OCI-M2 (cell line): ENCODE measurements around the gene NEDD4L.

Experiments used
- DNase-seq: peaks from one replicate; lab custom pipeline; 2025; ENCODE audit not compliant: unreplicated experiment; lab: John Stamatoyannopoulos, UW

Gene NEDD4L

DNA sequence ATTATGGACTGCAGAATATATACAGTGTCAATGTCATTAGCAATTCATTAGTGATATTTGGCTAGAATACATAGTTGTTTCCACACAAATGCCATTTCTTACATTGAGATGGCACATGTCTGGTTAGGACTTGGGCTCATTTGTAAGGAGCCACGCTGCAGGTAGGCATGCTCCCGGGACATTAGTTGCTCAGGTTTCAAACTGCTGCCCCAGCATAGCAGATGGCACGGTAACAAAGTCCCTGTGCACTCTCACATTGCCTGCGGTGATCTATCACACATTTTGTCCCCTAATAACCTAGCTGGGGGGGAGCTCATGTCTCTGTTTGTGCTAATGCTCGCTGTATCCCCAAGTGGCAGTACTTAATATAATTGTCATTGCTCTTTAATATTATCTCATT is 185.1 kb downstream of the NEDD4L start:
- no peak for DNase-seq

DNA sequence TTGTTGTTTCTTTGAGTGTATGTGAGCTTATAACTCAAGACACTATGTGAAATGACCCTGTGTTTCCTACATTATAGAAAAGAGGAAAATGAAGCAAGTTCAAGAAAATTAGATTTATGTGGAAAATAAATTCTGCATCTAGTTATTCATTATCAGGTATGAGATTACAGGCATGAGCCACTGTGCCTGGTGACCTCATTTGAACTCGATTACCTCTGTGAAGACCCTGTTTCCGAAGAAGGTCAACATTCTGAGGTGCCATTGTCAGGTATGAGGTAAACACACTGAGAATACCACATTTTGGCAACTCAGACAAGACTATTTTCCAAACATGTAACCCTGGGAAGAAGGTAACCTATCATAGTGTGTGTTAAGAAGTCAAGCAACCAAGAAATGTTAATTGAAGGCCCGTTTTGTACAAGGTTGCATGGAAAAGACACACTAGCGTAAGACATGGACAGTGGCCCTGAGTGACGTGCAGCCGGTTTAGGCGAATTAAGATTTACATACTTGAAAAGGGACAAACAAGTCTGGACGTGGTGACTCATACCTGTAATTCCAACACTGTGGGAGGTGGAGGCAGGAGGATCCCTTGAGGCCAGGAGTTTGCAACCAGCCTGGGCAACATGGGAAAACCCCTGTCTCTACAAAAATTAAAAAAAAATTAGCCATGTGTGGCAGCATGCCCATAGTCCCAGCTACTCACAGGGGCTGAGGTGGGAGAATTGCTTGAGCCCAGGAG is 186.6 kb downstream of the NEDD4L start:
- DNase-seq = no peak

DNA sequence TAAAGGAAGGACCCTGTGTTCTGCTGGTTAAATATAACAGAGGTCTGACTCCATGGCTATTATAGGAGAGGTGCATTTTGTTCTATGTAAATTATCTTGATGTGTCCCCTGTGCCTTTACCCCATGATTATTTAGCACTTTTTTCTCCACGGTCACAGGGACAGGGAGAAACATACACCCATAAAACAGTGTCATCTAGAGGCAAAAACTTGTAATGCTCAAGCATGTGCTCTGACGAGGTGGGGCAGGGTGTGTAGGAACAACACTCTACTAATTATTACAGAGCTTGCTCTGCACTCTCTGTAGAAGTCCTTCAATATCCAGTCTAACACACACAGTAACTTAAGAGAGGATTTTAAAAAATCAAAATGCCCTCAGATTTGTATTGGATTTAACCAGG is 187.9 kb downstream of the NEDD4L start:
- no peak for DNase-seq

DNA sequence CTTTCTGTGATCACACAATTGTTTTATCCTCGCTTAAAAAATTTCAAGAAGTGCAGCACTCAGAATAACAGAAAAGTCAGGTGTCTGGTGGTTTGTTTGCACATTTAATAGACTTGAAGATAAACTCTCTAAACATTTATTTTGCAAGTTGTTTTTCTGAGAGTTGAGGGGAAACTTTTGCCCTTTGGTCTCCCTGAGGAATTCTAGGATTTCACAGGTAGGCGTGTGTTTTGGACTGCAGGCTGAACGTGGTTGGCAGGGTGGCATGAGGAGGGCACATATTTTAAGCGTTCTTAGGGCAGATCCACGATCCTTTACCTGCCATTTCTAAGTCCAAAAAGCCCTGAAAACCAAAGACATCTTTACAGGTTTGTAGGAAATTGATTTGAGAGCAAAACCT is 188.6 kb downstream of the NEDD4L start:
- no peak for DNase-seq

DNA sequence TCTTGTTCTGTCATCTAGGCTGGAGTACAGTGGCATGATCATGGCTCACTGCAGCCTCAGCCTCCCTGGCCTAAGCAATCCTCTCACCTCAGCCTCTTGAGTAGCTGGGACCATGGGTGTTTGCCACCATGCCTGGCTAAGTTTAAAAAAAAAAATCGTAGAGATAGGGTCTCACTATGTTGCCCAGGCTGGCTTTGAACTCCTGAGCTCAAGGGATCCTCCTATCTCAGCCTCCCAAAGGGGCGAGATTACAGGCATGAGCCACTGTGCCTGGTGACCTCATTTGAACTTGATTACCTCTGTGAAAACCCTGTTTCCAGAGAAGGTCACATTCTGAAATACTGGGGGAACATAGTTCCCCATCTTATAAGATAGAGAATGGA is 190.3 kb downstream of the NEDD4L start:
- no peak for DNase-seq

DNA sequence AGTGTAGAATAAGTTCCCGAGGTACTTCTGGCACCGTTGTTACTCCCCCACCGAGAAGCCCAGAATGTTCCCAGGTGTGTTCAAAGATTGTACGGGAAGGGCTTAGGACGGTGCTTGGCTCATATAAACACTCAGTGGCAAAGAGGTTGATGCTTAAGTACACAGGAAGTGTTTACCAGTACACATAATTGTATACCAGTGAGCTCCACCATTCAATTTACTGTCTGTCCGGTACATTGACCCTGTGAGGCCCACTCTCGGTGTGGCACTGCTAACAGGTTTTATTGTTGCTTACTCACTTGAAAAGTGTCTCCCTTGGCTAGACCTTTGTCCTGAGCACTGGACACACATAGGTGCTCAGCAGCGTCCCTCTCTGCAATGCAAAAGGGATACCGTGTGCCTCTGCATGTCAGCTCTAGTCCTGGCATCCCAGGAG is 191.0 kb downstream of the NEDD4L start:
- DNase-seq = no peak

DNA sequence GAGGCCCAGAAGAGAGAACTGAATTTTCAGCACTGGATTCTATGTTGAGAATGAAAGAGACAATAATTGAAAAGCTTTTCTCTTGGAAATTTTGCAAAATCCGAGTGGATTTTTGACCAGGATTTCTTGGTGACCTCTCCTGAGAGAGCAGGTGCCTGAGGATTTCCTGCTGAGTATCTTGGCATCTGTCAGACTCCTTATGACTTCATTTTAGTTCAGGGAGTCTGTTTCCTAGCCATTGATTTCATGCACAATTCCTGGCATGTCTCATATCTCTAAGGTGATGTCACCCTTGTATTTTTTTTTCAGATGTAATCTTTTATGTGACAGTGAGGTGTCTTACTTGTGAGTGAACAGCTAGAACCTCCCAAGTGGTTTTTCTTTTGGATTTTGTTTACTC is 195.9 kb downstream of the NEDD4L start:
- DNase-seq = no peak

DNA sequence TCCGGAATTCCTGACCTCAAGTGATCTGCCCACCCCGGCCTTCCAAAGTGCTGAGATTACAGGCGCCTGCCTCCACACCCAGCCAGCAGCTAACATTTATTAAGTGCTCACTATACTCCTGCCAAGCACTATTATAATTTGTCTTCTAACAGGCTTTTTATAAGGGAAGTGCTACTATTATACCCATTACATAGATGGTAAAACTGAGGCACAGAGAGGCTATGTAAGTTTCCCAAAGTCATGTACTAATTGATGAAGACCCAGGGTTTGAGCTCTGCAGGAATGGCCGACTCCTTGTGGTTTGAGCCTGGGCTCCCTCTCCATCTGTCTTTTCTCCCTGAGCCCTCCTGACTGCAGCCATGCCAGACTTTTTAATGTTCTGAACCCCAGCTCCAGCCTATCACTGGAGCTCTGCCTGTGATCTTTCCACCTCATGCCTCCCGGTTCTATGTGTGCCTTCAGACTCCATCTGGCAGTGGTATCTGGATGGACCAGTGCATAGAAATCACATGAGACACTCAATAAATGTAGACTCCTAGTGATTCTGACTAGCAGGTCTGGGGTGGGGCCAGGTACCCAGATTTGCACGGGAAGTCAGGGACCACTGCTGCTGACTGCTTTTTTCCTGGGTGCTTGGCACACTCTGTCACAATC is 197.1 kb downstream of the NEDD4L start:
- no peak for DNase-seq

DNA sequence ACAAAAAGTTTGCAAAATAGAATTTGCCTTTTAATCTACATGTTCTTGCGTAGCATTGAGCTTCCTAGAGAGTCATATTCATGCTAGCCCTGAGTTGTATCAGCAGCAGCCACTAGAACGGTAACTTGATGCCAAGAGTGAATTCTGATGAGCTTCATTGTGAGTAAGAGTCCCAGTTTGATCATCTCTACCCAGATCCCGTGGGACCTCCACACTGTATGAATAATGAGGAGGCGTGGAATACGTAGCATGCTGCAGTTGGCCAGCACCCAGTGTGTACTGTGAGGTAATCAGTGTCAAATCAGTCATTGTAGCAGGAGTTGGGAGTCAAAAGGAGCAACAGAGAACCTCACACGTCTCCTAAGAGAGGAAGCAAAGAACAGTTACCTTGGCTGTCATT is 197.9 kb downstream of the NEDD4L start:
- DNase-seq = no peak

DNA sequence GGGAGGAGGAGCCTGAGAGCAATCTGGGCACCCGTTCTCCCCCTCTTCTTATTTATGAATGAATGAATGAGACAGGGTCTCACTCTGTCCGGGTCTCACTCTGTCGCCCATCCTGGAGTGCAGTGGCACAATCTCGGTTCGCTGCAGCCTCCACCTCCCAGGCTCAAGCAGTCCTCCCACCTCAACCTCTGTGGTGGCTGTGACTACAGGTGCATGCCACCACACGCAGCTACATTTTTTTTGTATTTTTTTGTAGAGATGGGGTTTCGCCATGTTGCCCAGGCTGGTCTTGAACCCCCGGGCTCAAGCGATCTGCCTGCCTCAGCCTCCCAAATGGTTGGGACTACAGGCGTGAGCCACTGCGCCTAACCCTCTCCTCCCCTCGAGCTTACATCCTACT is 198.4 kb downstream of the NEDD4L start:
- no peak for DNase-seq

DNA sequence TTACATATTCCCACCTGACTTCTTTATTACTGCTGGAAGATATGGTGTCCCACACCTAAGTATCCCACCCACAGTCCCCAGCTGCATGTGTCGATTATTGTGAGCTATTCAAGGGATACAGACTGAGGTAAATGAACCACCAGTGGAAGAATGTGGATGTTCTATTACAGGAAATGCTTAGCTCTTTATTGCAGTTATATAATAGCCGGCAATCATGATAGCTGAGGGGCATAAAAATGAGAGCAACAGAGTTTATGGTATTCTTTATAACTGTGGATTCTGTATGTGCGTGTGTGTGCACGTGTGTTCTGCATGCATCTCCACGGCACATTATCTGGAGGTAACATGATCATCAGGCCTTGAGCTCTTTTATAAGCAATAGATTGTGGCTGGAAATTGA is 198.9 kb downstream of the NEDD4L start:
- DNase-seq = no peak

DNA sequence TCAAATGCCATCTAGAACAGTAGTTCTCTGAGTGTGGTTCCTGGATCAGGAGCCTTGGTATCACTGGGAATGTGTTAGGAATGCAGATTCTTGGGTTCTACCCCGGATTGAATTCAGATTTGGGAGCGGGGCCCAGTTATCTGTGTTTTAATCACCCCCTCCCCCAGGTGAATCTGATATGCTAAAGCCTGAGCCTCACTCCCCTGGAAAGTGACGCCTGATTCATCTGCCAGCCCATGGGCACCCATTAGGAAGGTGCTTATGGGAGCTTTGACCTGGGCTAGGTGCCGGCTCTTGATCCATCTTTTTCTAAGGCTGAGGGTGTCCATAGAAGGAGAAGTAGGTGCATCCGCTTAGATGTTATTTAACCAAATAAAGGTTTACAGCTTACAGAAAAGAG is 199.4 kb downstream of the NEDD4L start:
- no peak for DNase-seq

DNA sequence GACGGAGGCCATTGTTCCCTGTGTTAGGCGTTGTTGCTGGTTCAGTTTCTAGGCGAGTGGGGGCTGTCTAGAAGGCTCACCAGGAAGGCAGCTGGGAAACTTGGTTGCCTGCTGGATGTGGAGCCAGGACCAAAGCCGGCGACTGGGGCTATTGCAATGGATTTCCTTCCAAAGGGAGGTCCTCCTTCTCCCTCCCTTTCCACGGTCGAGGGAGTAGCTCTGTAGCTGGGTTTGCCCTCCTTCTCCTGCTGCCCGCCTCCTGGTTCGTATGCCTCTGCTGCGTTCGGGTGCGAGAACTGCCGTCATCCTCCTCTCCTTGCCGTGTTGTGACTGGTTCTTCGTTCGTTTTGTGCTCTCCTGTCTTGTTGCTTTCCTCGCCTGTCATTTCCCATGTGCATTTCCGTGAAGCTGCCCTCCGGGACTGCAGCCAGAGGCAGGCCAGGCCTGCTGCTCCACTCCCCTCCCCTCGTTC is 203.4 kb downstream of the NEDD4L start:
- DNase-seq = no peak

DNA sequence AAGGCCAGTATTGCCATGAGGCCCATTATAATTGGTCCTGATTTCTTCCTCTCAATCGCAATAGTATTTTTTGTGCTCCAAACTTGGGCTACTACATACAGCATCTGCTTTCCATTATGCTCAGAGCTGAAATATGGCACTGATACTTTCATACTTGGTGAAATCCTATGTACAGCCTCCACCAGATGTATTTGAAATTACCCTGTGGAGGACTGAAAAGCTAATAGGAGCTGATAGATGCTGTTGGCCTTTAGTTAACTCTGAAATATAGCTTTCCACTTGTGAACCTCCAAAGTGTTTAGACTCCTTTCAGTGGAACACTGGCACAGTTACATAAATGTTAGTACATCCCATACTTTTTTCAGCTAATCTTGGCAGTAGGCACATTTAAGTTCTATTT is 205.7 kb downstream of the NEDD4L start:
- no peak for DNase-seq

DNA sequence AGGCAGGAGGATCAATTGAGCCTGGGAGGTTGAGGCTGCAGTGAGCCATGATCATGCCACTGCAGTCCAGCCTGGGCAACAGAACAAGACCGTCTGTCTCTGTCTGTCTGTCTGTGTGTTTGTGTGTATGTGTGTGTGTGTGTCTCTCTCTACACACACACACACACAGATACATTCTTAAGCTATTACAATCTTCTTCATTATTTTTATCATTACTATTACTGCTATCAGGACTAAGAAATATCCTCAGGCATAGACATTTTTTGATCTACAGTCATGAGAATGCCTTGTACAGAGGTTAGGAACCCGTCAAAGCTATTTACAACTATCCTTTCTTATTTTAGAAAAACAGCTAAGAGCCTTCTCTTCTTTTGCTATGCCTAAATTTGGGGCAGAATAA is 207.4 kb downstream of the NEDD4L start:
- DNase-seq = no peak

DNA sequence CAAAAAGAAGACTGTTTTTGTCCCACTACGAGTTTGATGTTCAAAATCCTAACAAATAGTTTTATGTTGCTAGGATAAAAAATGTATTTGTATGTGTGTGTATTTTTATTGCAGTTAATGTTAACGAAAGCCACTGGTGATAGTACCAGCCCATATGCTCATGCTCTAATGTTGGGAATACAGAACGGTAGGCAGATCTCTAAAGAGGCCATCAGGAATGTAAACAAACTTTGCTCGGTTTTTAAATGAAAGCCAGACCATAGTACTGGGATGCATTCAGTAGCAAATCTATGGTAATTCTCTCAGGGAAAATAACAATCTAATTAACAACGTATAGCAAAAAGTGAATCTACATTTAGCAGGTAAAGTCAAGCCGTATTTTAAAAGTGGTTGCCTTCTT is 208.1 kb downstream of the NEDD4L start:
- DNase-seq = no peak

DNA sequence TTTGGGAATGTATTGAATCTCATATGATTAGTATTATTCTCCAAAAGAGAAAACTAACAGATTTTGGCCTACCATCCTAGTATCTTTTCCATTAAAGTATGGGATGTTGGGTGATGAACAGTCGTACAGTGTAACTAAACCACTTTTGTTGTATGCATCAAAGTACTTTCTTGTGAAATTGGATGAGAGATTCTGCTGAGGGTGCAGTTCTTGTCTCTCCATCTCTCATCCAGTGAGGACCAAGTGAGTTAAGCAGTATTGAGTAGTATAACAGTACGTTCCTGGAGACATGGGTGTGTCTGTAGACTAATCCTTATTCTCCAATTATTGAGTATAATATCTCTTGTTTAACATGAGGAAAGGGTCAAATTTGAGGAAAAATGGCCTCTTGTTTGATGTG is 209.3 kb downstream of the NEDD4L start:
- no peak for DNase-seq

DNA sequence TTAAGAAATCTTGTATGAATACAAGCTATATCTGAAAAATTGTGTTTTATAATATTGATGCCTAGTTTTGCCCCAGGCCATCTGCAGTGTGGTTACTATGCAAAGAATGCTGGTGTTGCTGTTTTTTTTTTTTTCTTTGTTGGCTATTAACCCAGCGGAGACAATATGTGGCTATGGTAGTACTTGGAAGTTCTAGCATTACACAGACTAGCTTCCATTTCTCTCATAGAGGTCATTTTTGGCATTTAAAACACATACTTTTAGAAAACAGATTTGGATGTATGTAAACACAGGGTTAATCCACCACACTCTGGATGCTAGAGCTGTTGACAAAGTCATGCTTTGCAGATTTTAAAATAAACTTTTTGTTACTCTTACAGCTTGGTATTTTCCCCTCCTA is 209.8 kb downstream of the NEDD4L start:
- DNase-seq = no peak

DNA sequence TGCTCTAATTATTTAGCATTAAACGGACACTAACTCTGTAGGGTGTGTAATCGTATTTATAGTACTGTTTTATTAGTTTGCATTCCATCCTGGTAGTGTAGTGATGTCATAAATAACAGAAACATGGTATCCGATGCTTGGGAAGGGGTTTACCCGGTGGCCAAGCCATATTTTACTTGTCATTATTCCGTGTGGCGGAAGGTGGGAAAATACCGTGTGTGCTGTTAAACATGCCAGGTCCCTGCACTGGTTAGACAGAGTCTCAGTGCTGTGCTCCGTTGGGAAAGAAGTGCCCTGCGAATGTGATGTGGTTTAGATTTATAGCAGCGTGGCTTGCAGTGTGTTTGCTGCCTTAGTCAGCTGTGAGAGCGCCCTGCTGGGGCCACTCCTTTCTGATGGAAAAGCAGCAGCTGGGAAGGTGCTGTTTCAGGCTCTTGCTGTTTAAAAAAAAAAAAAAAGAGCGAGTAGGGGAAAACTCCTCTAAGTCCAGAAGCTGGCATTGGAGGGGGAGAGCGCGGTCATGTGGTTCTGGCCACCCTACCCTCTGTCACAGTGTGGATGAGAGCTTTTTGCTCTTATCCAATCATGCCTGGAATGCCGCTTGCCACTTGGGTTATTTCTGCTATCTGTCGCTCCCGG is 211.0 kb downstream of the NEDD4L start:
- no peak for DNase-seq

DNA sequence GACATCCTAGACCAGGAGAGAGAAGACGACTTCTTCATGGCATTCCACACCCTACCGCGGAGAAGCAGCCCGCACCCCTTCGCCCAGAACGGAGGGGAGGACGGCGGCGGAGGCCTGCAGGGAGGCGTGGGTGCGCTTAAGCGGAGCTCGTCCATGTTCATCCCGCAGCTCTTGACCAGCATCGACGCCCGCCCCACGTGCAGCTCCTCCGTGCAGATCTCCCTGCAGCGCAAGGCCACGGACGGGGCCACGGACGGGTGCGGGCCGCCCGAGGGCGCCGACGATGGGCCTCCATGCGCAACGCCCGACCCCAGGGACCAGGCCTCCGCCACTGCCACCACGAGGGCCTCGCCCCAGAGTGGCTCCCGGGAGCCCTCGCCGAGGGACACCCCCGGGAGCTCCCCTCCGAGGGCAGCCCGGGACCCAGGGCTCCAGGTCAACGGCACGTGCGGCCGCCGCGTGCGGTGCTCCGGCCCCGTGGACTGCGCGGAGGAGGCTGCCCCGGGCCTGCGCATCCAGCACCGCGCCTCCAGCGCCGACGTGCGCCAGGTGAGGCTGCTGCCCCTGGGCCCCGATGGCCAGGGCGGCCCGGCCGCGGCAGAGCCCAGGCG is 211.8 kb downstream of the NEDD4L start:
- DNase-seq = no peak

DNA sequence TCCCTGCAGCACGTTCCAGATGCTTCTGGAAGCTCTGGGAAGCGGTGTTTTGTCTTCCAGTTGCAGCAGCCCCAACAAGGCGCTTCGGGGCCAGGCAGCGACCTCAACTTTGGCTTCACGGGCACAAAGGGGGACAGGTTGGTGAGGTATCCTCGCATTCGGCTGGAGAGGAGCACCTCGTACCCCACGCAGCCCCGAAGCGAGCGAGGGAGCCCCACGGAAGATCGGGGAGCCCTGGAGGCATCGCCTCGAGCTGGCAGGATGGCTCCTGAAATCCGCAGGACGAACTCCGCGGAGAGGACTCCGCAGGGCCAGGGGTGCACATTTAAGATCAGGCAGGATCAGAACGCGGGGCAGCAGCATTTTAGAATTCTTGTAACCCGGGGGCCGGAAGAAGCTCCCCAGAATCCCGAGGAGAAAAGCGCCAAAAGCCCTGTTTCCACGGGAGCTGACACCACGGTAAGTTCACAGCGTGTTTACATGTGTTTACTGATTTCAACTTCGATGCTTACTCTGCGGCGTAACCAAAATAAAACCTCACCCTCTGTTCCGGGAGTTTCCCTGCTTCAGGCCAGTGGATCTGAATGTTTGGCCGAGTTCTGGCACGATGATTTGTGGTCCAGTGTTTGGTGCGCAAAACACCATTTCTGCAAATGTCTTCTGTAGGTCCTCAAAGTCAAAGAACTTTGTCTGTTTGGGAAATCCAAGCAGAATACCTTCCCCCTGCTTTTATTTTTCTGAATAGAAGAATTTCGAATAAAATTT is 212.5 kb downstream of the NEDD4L start:
- DNase-seq = no peak
